Adrenal gland (tissue), 5 donors: Measurements from ENCODE around the gene CNDP1.

Experiments
- CTCF ChIP-seq, 6 experiments: fragments of 450-650 bp in 4 of 6; fragments of 200-600 bp in 2 of 6; sonication (generic) in 1 of 6; IDR thresholded peaks; 1 replicate in 5 of 6; 2 replicates in 1 of 6; pipeline versions ENCODE4 v1.5.1 to v1.8.0; 2016 to 2021; ENCODE audit warnings: antibody characterized with exemption in 6 of 6, mild to moderate bottlenecking in 2 of 6, moderate library complexity in 1 of 6
- POLR2A ChIP-seq, 2 donors: fragments of 450-650 bp; IDR thresholded peaks; one replicate each; pipeline ENCODE4 v1.6.1; 2017; ENCODE audit warnings: antibody characterized with exemption in 2 of 2, mild to moderate bottlenecking in 2 of 2, moderate library complexity in 1 of 2
- donor health status: DM: no; HTN: no; CAD: no.

GRCh38 chr18:74531043-74531442, 3.3 kb upstream of the CNDP1 start:
- no peak for TF ChIP-seq CTCF (IDR thresholded peaks at IDR 0.05)
- TF ChIP-seq POLR2A (IDR thresholded peaks at IDR 0.05), result no peak
